GM10266 (cell line): ENCODE measurements around the gene NOXO1.

ENCODE experiments used
- DNase-seq: peaks from one replicate; pipeline ENCODE4 v3.0.0; 2012; ENCODE audit errors: extremely low spot score
- TF ChIP-seq, protein P1 (sequence below): IDR thresholded peaks from 2 replicates; pipeline ENCODE4 v1.5.1; 2012; ENCODE audit warnings: mild to moderate bottlenecking, low read depth; ENCODE audit not compliant: control insufficient read depth, insufficient read depth; ENCODE audit errors: missing control alignments

Gene NOXO1

DNA sequence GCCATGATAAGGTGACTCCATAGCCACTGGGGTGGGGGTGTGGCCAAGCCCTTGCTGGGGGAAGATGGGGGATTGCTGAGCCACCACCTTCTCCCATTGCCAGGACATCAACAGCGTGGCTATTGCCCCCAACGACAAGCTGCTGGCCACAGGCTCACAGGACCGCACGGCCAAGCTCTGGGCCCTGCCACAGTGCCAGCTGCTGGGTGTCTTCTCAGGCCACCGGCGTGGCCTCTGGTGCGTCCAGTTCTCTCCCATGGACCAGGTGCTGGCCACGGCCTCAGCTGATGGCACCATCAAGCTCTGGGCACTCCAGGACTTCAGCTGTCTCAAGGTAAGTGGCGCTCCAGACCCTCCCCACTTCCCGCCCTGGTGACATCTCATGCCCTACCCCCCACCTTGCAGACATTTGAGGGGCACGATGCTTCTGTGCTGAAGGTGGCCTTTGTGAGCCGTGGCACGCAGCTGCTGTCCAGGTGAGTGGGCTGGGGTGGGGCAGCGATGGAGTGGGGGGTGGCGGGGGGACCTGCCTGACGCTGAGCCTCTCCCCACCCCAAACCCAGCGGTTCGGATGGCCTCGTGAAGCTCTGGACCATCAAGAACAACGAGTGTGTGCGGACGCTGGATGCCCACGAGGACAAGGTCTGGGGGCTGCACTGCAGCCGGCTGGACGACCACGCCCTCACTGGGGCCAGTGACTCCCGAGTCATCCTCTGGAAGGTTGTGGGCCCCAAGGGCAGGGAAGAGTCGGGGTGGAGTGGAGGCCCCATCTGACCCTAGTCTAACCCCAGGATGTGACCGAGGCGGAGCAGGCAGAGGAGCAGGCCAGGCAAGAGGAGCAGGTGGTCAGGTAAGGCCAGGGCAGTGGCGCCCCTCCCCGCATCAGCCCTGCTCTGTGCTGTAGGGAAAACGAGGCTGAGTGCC lies 4.1 kb downstream of the NOXO1 start:
- TF ChIP-seq, protein P1, sequence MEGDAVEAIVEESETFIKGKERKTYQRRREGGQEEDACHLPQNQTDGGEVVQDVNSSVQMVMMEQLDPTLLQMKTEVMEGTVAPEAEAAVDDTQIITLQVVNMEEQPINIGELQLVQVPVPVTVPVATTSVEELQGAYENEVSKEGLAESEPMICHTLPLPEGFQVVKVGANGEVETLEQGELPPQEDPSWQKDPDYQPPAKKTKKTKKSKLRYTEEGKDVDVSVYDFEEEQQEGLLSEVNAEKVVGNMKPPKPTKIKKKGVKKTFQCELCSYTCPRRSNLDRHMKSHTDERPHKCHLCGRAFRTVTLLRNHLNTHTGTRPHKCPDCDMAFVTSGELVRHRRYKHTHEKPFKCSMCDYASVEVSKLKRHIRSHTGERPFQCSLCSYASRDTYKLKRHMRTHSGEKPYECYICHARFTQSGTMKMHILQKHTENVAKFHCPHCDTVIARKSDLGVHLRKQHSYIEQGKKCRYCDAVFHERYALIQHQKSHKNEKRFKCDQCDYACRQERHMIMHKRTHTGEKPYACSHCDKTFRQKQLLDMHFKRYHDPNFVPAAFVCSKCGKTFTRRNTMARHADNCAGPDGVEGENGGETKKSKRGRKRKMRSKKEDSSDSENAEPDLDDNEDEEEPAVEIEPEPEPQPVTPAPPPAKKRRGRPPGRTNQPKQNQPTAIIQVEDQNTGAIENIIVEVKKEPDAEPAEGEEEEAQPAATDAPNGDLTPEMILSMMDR = no peak

DNA sequence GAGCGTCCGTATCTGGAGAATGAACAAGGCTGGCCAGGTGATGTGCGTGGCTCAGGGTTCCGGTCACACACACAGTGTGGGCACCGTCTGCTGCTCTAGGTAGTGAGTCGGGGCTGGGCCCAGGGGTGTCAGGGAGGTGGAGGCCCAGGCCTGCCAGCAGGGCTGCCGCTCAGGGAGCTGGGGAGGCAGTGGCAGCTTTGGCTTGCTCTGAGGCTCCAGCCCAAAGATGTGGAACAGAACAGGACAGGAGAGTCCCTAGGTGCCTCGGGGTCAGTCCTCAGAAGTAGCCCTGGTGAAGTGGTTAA lies 5.1 kb downstream of the NOXO1 start:
- TF ChIP-seq, protein P1 = no peak
- no peak for DNase-seq

More for the DNA sequence above, 4.1 kb downstream of the NOXO1 start:
- DNase-seq = no peak

DNA sequence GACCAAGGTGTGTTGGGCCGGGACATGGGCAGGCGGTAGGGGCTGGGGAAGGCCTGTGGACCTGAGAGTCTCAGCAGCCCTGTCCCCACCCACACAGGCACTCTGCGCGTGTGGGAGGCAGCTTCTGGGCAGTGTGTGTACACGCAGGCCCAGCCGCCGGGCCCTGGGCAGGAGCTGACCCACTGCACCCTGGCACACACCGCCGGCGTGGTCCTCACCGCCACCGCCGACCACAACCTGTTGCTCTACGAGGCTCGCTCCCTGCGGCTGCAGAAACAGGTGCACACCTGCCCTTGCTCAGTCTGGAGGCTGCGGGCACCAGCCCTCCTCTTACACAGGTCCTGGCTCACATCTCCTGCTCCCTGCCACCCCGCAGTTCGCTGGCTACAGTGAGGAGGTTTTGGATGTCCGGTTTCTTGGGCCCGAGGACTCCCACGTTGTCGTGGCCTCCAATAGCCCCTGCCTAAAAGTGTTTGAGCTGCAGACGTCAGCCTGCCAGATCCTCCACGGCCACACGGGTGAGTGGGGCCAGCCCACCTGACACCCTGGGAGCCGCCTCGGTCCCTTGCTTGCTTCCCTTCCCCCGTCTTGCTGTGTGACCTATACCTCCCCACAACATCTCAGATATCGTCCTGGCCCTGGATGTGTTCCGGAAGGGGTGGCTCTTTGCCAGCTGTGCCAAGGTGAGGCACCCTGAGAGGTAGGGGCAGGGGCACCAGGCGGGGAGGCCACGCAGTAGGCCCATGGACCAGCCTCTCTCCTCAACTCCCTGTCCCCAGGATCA lies 5.6 kb downstream of the NOXO1 start:
- DNase-seq = no peak
- TF ChIP-seq, protein P1 = no peak

DNA sequence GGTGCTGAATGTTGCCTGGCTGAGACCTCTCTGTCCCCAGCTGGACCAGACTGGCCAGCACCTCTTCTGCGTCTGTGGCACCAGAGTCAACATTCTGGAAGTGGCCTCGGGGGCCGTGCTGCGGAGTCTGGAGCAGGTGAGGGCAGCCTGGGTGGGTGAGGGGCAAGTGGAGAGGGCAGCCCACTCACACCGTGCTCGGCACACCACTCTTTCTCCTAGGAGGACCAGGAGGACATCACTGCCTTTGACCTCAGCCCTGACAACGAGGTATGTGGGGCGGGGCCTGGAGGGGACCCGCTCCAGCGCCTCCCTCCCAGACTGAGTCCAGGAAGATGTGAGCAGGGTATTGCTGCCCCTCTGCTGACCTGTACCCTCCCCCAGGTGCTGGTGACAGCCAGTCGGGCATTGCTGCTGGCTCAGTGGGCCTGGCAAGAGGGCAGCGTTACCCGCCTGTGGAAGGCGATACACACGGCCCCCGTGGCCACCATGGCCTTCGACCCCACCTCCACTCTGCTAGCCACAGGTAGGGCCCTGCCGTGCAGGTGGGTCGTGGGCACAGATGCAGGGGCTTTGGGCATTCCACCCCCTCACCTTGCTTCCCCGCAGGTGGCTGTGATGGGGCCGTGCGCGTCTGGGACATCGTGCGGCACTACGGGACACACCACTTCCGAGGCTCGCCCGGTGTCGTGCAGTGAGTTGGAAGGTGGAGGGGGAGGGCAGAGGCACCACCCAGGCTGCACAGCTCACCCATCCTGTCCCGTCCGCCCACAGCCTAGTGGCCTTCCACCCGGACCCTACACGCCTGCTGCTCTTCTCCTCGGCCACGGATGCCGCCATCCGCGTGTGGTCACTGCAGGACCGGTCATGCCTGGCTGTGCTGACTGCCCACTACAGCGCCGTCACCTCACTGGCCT lies 6.9 kb downstream of the NOXO1 start:
- TF ChIP-seq, protein P1 = no peak
- DNase-seq = no peak

DNA sequence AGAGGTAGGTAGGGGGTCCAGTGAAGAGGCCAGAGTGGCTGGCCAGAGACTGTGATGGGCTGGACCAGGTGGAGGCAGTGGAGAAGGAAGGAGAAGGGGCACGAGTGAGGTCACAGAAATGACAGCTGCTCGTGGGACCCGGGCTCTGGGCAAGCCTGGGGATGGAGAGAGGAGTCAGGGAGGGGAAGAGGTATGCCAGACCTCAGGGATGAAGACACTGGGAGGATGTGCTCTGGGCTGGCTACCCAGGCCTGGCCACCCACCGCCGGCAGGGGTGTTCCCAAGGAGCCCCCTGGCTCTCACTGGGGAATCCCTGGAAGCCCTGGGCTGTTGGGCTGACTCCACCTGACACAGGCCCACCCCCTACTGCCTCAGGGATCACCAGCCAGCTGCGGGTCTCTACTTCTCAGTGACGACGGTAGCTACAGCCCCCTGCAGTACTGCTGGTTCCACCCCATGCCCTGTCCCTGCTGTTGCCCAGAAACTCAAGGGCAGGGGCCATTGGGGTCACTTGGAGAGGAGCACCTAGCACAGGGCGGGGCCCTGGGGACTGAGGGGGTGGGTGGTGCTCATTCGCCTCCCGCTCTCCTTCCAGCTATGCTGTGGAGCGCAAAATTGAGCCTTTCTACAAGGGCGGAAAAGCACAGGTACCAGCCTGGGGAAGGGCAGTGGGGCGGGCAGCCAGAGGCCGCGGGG lies 7.7 kb downstream of the NOXO1 start:
- TF ChIP-seq, protein P1 = no peak
- no peak for DNase-seq

DNA sequence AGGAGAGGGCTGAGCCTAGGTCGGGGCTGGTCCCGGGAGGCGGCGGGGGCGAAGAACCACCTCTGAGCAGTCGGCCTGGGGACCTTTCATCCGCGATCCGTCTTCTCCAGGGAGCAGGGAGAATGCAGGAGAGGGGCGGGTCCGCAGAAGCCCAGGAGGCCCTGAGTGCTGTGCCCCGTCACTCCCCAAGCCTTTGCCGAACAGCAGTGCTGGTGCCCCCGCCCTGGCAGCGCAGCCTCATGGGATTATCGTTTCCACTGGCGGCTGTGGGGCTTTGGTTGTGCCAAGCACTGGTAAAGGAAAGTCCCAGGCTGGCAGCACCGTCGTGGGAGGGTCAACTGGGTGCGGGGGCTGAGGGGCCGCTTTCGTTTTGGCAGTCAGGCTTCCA lies 8.8 kb downstream of the NOXO1 start:
- DNase-seq = no peak
- TF ChIP-seq, protein P1 = no peak
